Activated CD4-positive, alpha-beta T cell treated with anti-CD3 and anti-CD28 coated beads, Interleukin-2, amount 50 U/mL, for 16 hours (primary cell): ENCODE measurements around the gene VAPB.
"Not testable (repeated sequence)": the region's sequence is repeated elsewhere in the genome, so short reads cannot be mapped to it uniquely, and the experiment has no call there.

Experiments used
- DNase-seq: peaks from one replicate; pipeline ENCODE4 v3.0.0-alpha.2; 2020

Gene VAPB

DNA sequence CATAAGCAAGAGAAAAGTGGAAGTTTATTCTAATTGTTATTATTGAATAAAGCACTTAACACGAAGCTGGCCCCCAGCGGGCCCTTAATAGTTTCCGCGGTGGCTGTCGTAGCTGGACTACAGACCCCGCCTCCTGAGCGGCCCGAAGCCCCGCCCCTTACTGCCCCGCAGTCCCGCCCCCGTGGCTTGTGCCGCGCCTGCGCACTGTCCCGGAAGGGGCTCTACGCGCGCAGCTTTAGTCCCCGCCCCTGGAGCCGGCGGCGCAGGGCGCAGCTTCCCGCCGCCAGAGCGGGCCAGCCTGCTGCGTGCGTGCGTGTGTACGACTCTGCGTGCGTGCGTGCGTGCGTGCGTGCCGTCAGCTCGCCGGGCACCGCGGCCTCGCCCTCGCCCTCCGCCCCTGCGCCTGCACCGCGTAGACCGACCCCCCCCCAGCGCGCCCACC is at the start of gene VAPB:
VAPB (plus strand) TSS at position 348 of the 442 bp plus-strand sequence. CDS start 231 bp downstream, outside the sequence.
- DNase-seq = peak; percentile 96

GRCh38 chr20:58339741-58340140 is 49.3 kb upstream of the VAPB start:
- no peak for DNase-seq

DNA sequence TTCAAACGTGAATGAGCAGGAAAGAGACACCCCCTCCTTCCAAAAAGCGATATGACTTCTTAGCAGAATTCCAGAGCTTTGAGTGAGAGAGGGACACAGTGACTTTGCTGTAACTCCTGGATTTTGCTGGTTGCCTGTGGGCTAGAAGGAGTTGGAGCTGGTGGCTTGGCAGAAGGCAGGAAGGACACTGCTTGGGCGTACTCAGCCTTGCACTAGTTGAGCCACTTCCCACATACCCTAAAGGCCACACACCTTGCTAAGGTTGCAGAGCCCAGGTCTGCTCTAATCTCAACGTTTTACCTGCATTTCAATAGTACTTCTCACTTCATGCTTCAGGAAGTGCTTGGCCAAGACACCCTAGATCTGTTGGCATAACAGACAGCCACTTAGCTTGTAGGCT is 48.9 kb upstream of the VAPB start:
- no peak for DNase-seq

DNA sequence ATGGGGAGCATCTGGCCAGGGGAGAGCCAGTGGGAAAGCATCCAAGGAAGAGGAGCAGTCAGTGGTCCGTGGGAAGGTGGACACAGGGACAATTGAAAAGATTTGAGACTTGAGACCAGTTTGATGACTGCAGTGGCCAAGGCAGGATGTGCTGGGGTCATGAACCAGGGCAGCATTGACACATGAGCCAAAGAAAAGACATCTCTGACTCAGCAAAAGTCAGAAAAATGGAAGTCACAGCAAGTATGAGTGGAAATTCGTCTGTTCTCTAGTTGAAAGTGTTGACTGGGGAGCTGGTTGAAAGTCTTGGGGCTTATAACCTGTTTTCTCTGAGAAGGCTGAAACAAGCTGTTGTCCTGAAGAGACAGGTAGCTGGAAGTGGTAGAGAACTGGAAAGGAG is 48.2 kb upstream of the VAPB start:
- no peak for DNase-seq

DNA sequence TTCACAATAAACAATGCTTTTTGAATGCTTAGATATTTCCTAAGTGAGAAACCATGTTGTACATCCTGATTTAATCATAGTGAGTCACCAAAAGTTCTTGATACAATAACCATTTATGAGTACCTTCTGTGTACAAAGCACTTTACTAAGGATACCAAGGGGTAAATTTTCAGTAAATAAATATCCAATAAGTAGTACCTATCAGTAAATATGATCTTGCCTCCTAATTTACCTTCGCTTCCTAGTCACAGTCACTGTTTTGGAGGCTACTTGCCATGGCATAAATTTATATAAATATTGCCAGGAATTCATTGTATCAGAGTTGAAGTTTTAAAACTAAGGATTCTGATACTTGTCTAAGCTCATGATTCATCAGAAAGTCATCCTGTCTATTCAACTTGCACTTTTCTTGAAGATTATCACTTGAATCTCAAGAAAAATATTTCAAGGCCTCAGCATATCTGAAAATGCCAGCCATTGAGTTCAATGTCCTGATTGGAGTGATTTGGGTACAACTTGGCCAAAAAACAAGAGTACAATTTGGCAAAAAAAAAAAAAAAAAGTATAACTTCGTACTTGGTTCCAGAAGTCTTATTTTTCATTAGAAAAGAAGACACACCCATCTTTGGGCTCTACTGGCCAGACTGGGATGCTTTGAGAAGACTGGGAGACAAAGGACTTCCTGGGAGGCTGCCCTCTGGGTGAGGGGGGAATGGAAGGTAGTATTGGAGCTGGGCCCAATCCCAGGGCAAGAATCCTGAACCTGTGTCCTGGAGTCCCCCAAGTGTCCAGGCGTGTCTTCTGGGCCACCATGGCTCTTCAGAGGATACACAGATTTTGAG is 46.7 kb upstream of the VAPB start:
- DNase-seq = no peak

DNA sequence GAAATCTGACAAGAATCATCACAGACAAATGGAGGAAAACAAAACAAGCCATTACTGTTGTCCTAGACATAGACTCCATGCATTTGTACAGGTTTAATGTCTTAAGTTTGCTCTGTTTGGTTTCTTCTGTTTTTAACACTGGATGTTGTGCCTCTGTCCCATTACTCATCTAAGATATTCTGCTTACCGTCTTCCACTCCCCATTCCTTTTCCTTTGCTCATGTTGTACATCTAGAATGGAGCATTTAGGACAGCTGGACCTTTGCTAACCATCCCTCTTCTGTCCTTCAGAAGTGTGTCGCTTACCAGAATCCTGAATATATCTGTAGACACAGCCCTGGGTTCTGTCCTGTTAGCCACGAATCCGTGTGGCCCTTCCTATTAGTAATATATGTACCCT is 44.3 kb upstream of the VAPB start:
- no peak for DNase-seq

GRCh38 chr20:58349570-58349969 is 39.5 kb upstream of the VAPB start:
- DNase-seq = peak; percentile 8

DNA sequence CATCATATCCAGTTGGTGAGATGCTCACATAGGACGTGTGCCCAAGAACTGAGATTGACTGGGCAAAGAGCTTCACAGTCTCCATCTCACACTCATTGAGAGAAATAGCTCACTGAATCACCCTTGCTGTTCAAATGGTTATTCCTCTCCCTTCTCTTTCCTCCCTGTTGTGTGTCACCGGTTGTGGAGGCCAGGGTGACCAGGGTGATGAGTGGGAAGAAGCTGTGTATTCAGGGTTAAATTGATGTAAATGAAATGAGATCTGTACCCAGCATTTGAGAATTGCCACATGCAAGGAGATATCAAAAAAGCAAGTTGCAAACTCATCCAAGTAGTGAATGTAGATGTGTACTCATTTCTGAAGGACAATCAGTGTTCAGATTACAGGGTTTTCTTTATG is 36.6 kb upstream of the VAPB start:
- peak; percentile 50 for DNase-seq

DNA sequence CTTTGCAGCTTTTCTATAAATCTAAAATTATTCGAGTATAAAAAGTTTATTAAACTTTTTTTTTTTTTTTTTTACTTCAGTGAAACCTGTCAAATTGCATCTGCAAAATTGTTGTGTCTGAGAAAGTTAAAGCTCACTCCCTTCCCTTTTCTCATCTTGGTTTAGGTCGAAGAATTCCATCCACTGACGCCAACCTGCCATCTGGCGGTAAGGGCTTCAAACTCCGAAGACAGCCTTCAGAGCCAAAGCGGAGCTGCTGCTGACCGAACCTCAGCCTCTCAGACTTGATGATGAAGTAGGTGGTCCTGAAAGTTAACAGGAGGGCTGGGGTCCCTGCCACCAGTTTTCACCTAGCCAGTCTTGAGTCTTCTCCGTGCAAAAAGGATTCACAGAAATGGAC is 29.6 kb upstream of the VAPB start:
- no peak for DNase-seq

- no peak for DNase-seq
Observed at GRCh38 chr20:58360936-58361335, 28.1 kb upstream of the VAPB start.

GRCh38 chr20:58361481-58362205 is 27.4 kb upstream of the VAPB start:
- DNase-seq = no peak

DNA sequence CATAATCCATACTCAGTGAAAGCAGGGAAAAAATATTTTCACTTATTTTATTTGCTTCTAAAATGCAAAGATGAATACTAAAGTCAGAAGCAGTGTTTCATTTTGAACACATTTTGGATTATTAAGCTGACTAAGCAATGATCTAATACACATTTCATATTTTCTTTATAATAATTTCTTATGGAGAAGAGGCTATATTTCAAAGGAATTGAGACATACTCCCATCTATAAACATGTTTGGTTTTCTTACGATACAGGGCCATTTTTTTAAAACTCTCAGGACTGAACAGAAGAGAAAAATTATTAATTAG is 26.9 kb upstream of the VAPB start:
- no peak for DNase-seq

DNA sequence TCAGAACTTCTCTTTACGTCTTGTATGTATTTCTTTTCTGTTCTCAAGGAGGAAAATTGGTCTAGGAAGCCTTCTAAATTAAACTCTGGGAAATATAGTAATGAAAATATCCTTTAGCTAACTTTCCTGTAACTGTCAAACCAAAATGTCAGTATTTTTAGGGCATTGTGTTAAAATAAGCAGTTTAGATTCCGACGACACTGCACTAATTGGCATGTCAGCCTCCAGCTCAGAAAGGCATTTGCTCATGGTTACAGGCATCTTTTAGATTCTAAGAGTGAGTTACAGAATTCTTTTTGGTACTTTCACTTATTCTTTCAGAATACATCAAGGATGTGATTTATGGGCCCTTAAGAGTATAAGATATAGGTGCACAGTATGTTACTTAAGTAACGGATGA is 26.1 kb upstream of the VAPB start:
- no peak for DNase-seq

GRCh38 chr20:58366866-58367265 is 22.2 kb upstream of the VAPB start:
- DNase-seq = no peak

DNA sequence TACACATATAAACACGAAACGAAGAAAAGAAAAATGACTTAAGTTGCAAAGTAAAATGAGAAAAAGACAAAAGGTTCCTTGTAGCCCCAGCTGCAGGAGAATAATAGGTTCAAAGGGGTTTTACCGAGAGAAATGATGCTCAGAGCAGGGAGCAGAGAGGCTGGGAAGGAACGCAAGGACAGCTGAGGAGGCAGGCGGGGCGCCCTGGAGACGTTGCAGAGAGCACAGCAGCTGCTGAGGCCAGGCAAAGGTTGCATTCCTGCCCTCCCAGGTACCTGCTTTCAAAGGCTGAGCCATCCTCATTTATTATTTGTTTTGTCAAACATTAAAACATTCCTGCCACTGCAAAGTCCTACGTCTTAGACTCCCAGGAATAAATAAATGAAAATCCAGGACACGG is 16.2 kb upstream of the VAPB start:
- DNase-seq = no peak

DNA sequence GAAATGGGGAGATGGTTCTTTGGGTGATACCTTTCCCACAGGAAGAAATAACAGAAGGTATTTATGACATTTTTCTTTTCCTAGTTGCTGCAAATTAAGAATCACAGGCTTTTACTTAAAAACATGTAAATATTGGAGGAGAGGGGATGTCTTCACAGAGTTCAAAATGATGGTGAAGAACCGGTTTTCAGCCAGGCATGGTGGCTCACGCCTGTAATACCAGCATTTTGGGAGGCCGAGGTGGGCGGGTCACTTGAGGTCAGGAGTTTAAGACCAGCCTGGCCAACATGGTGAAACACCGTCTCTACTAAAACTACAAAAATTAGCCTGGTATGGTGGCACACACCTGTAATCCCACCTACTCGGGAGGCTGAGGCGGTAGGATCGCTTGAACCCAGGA is 15.7 kb upstream of the VAPB start:
- not testable (repeated sequence) for DNase-seq

GRCh38 chr20:58374027-58374850 is 14.8 kb upstream of the VAPB start:
- no peak for DNase-seq

GRCh38 chr20:58374906-58375758 is 13.9 kb upstream of the VAPB start:
- DNase-seq = no peak

- DNase-seq = no peak
Observed at GRCh38 chr20:58375759-58376352, 13.2 kb upstream of the VAPB start.

DNA sequence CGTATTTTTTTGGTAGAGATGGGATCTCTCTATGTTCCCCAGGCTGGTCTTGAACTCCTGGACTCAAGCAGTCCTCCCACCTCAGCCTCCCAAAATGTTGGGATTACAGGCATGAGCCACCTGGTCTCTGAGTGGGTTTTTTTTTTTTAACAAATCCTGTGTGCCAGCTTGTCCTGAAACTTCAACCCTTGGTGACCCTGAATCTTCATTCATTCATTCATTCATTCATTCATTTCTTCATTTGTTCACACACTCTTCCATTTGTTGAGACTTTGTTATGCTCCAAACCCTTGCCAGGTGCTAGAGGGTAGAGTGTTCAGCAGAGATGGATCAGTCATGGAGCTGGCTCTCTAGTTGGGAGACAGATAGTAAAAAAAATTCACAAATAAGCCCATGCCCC is 12.0 kb upstream of the VAPB start:
- DNase-seq = no peak

DNA sequence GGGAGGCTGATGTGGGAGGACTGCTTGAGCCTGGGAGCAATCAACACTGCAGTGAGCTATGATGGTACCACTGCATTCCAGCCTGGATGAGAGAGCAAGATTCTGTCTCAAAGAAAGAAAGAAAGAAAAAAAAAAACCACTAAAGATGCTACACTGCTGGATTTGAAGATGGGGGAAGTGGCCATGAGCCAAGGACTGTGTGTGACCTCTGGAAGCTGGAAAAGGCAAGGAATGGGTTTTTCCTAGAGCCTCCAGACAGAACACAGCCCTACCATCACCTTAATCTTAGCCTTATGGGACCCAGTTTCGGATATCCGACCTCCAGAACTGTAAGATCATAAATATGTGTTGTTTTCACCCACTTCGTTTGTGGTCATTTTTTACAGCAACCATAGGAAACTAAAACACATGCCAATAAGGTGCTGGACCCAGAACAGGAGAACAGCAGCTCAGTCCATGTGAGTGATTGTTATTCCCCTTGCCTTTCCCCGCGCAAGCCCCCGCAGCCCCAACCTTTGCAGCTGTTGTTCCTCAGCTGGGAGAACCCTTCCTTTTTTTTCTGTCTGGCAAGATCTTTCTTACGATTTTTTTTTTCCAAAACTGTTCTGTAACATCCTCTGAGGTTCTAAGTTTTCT is 11.1 kb upstream of the VAPB start:
- no peak for DNase-seq

- DNase-seq = no peak
Observed at GRCh38 chr20:58378704-58379103, 10.3 kb upstream of the VAPB start.
